ENCODE data around the gene ZNF827.

DNA sequence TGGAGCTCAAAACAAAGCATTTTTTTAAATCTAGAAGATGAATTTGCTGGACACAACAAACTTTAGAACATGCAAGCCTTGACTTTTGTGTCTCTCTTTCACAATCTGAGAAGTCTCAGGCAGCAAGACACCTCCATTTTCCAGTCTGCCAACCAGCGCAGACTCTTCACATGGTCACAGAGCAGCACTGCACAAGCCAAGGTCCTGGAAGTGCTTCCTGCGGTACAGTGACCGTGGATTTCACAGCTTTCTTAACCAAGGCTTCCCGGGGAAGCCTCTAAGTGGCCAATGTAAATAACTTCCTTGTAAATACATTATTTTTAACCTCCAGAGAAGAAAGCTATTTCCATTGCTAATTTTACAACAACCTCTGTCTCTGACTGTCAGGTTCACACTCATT lies 31.2 kb downstream of the ZNF827 start:
- TF ChIP-seq EZH2 (IDR thresholded peaks at IDR 0.05; ENCODE audit: low read depth) = no peak
- TF ChIP-seq CTCF (conservative IDR thresholded peaks at IDR 0.05) = no peak
